Measurements from ENCODE around the gene ADNP2.

DNA sequence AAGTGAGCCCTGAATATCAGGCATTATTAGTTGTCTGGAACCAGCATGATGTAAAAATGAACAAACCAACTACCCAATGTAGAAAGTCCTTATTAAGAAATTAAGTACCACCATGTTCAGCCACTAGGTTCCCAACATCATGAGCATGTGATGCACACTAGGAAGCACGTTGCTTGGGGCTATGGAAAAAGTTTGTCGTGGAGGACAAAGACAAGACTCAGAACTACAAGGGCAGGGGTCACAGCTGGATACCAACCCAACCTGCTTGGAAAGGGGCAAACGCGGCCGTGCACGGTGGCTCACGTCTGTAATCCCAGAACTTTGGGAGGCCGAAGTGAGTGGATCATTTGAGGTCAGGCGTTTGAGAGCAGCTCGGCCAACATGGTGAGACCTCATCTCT is 64.0 kb downstream of the ADNP2 start:
- TF ChIP-seq, protein P1, sequence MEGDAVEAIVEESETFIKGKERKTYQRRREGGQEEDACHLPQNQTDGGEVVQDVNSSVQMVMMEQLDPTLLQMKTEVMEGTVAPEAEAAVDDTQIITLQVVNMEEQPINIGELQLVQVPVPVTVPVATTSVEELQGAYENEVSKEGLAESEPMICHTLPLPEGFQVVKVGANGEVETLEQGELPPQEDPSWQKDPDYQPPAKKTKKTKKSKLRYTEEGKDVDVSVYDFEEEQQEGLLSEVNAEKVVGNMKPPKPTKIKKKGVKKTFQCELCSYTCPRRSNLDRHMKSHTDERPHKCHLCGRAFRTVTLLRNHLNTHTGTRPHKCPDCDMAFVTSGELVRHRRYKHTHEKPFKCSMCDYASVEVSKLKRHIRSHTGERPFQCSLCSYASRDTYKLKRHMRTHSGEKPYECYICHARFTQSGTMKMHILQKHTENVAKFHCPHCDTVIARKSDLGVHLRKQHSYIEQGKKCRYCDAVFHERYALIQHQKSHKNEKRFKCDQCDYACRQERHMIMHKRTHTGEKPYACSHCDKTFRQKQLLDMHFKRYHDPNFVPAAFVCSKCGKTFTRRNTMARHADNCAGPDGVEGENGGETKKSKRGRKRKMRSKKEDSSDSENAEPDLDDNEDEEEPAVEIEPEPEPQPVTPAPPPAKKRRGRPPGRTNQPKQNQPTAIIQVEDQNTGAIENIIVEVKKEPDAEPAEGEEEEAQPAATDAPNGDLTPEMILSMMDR (IDR thresholded peaks at IDR 0.05; ENCODE audit: low read depth, low read length), result no peak
- TF ChIP-seq POLR2A (IDR thresholded peaks at IDR 0.05; ENCODE audit: extremely low read depth, insufficient read length), result no peak
- TF ChIP-seq MAX (IDR thresholded peaks at IDR 0.05; ENCODE audit: low read depth, low read length), result no peak
- no peak for TF ChIP-seq MYC (IDR thresholded peaks at IDR 0.05; ENCODE audit: low read depth, low read length)

Data from NB4 (cell line).